Right lobe of liver (tissue), 4 donors: ENCODE results near the gene ACTRT2.

Source experiments
- CTCF ChIP-seq, 4 donors: fragments of 200-600 bp in 3 of 4; fragments of 450-650 bp in 1 of 4; IDR thresholded peaks; one replicate each; pipeline versions ENCODE4 v1.5.1 to v1.8.0; 2016 to 2022; ENCODE audit warnings: antibody characterized with exemption in 4 of 4, mild to moderate bottlenecking in 2 of 4
- POLR2A ChIP-seq: fragments of 450-650 bp; IDR thresholded peaks from one replicate; pipeline ENCODE4 v1.6.1; 2017; ENCODE audit warnings: antibody characterized with exemption, mild to moderate bottlenecking
- donor health status: DM: no; HTN: no; CAD: no.
- donor health status: DM: no; HTN: no; CAD: no.
- donor health status: DM: no; HTN: yes; CAD: no.

- no peak for TF ChIP-seq CTCF (IDR thresholded peaks at IDR 0.05)
- no peak for TF ChIP-seq POLR2A
Measured at GRCh38 chr1:3060127-3060526, 38.9 kb downstream of the ACTRT2 start.
